GM23338 (cell line): ENCODE results near the gene NUDT6. TPM values are rescaled to one million over a fixed set of nuclear protein-coding genes. Genes with fewer than 3 reads are reported as not detected.

Experiments used
- ATAC-seq: fragments of 200-7000 bp; cut with Tn5 transposase; 3 replicates; pipeline ENCODE4 v1.9.1; 2020
- DNase-seq: peaks from one replicate; pipeline ENCODE4 v3.0.0-alpha.2; 2015; ENCODE audit warnings: low spot score
- H2AFZ ChIP-seq: fragments of 200-600 bp; sonication (generic); 2 replicates; pipeline ENCODE4 v1.8.0; 2016; ENCODE audit warnings: antibody characterized with exemption, mild to moderate bottlenecking, moderate library complexity
- H3F3A ChIP-seq: fragments of 200-600 bp; sonication (generic); replicated peaks from 2 replicates; pipeline ENCODE4 v1.8.0; 2017; ENCODE audit warnings: antibody characterized with exemption, mixed run types, low read depth
- H3K27ac ChIP-seq: fragments of 200-600 bp; sonication (generic); 2 replicates; pipeline ENCODE4 v1.6.1; 2016; ENCODE audit warnings: low read depth
- H3K27me3 ChIP-seq: fragments of 200-600 bp; sonication (generic); 2 replicates; pipeline ENCODE4 v1.8.0; 2016; ENCODE audit warnings: mild to moderate bottlenecking, mixed run types, moderate library complexity; ENCODE audit not compliant: insufficient read depth
- H3K36me3 ChIP-seq: fragments of 200-600 bp; sonication (generic); 2 replicates; pipeline ENCODE4 v1.8.0; 2016; ENCODE audit warnings: mild to moderate bottlenecking; ENCODE audit not compliant: insufficient read depth
- H3K4me1 ChIP-seq: fragments of 200-600 bp; sonication (generic); 2 replicates; pipeline ENCODE4 v1.8.0; 2016; ENCODE audit warnings: mild to moderate bottlenecking, moderate library complexity; ENCODE audit not compliant: insufficient read depth
- H3K4me2 ChIP-seq: fragments of 200-600 bp; sonication (generic); 2 replicates; pipeline ENCODE4 v1.7.1; 2017; ENCODE audit warnings: mixed run types
- H3K4me3 ChIP-seq: fragments of 200-600 bp; sonication (generic); 2 replicates; pipeline ENCODE4 v1.6.1; 2016; ENCODE audit warnings: mixed run types
- H3K79me2 ChIP-seq: fragments of 200-600 bp; sonication (generic); replicated peaks from 2 replicates; pipeline ENCODE4 v1.8.0; 2017; ENCODE audit warnings: mild to moderate bottlenecking; ENCODE audit not compliant: insufficient read depth
- H3K9me2 ChIP-seq: fragments of 200-600 bp; sonication (generic); 2 replicates; pipeline ENCODE4 v1.8.0; 2017; ENCODE audit not compliant: insufficient read depth
- H4K20me1 ChIP-seq: fragments of 200-600 bp; sonication (generic); replicated peaks from 2 replicates; pipeline ENCODE4 v1.8.0; 2017; ENCODE audit warnings: mild to moderate bottlenecking; ENCODE audit not compliant: insufficient read depth
- H3K27ac Mint-ChIP-seq: 2 replicates; pipeline ENCODE4 v1.8.0; 2020; ENCODE audit warnings: inconsistent platforms, mild to moderate bottlenecking, moderate library complexity, mixed read lengths
- H3K27me3 Mint-ChIP-seq: 3 replicates; pipeline ENCODE4 v1.8.0; 2022; ENCODE audit warnings: low read depth, mild to moderate bottlenecking, moderate library complexity, mixed read lengths, inconsistent platforms; ENCODE audit not compliant: insufficient read depth, poor library complexity
- H3K36me3 Mint-ChIP-seq: 3 replicates; pipeline ENCODE4 v1.8.0; 2021; ENCODE audit warnings: low read depth, mild to moderate bottlenecking, inconsistent platforms, moderate library complexity, mixed read lengths
- H3K4me1 Mint-ChIP-seq: 3 replicates; pipeline ENCODE4 v1.8.0; 2020; ENCODE audit warnings: mild to moderate bottlenecking, inconsistent platforms, mixed read lengths
- H3K4me3 Mint-ChIP-seq: 3 replicates; pipeline ENCODE4 v1.8.0; 2021; ENCODE audit warnings: moderate library complexity, mild to moderate bottlenecking, inconsistent platforms, mixed read lengths
- H3K9me3 Mint-ChIP-seq: 3 replicates; pipeline ENCODE4 v1.8.0; 2020; ENCODE audit warnings: moderate library complexity, mild to moderate bottlenecking, inconsistent platforms, mixed read lengths
- CREB1 ChIP-seq: fragments of 250-450 bp; sonication (Bioruptor Pico); IDR thresholded peaks from 2 replicates; pipeline ENCODE4 v1.5.0; 2020; ENCODE audit warnings: low read depth, mild to moderate bottlenecking, moderate library complexity
- EZH2 ChIP-seq: fragments of 200-600 bp; sonication (generic); IDR thresholded peaks from one replicate; pipeline ENCODE4 v1.8.0; 2017; ENCODE audit warnings: antibody characterized with exemption, mild to moderate bottlenecking, low read depth; ENCODE audit not compliant: unreplicated experiment
- EZH2phosphoT487 ChIP-seq: fragments of 200-600 bp; sonication (generic); IDR thresholded peaks from one replicate; pipeline ENCODE4 v1.8.1; 2018; ENCODE audit warnings: antibody characterized with exemption; ENCODE audit not compliant: unreplicated experiment
- JUNB ChIP-seq: IDR thresholded peaks from one replicate; pipeline ENCODE4 v1.6.1; 2016; ENCODE audit warnings: antibody characterized with exemption; ENCODE audit not compliant: unreplicated experiment
- NANOG ChIP-seq: IDR thresholded peaks from 2 replicates; pipeline ENCODE4 v1.6.1; 2016; ENCODE audit warnings: antibody characterized with exemption, borderline replicate concordance
- POLR2AphosphoS5 ChIP-seq: IDR thresholded peaks from 2 replicates; pipeline ENCODE4 v1.6.1; 2016; ENCODE audit warnings: antibody characterized with exemption, low read depth
- STAT1 ChIP-seq: IDR thresholded peaks from one replicate; pipeline ENCODE4 v1.6.1; 2016; ENCODE audit warnings: antibody characterized with exemption; ENCODE audit not compliant: unreplicated experiment
- ZNF114 ChIP-seq: fragments of 250-450 bp; sonication (Bioruptor Pico); IDR thresholded peaks from 2 replicates; pipeline ENCODE4 v1.5.0; 2020; ENCODE audit warnings: mild to moderate bottlenecking, moderate library complexity
- ZNF331 ChIP-seq: fragments of 250-450 bp; sonication (Bioruptor Pico); IDR thresholded peaks from 2 replicates; pipeline ENCODE4 v1.5.0; 2020; ENCODE audit warnings: low read depth, mild to moderate bottlenecking, moderate library complexity
- polyA plus RNA-seq: library from polyadenylated mRNA; unstranded; fragments of >200 nt; fragmentation: Nextera tagmentation; extraction: Ambion mirVana; gene quantifications from 2 replicates; pipeline ENCODE4 v1.2.1, GENCODE V29; 2016
- total RNA-seq: library from RNA; depleted of rRNA; stranded (reverse); fragments of >200 nt; shearing (Covaris generic); gene quantifications from 2 replicates; pipeline ENCODE4 v1.2.3, GENCODE V29; 2014
- TF ChIP-seq, protein P1 (sequence below), 2 experiments: fragments of 200-600 bp in 1 of 2; sonication (generic) in 1 of 2; conservative IDR thresholded peaks; 2 replicates each; pipeline versions ENCODE4 v1.5.1 to v1.6.1; 2016 to 2017; ENCODE audit warnings: antibody characterized with exemption in 2 of 2, low read depth in 2 of 2, mild to moderate bottlenecking in 2 of 2, moderate library complexity in 1 of 2
- TF ChIP-seq, protein P2 (sequence below): IDR thresholded peaks from 2 replicates; pipeline ENCODE4 v1.6.1; 2016; ENCODE audit warnings: antibody characterized with exemption
- TF ChIP-seq, protein P3 (sequence below): IDR thresholded peaks from one replicate; pipeline ENCODE4 v1.6.1; 2018; ENCODE audit warnings: antibody characterized with exemption; ENCODE audit not compliant: unreplicated experiment
- TF ChIP-seq, protein P4 (sequence below): fragments of 250-450 bp; sonication (Bioruptor Pico); IDR thresholded peaks from 2 replicates; pipeline ENCODE4 v1.5.0; 2020; ENCODE audit warnings: mild to moderate bottlenecking, moderate library complexity

The NUDT6 gene
- total and polyA plus RNA-seq, 2 experiments from 2014 or later, result 4.9 to 9.1 TPM

DNA sequence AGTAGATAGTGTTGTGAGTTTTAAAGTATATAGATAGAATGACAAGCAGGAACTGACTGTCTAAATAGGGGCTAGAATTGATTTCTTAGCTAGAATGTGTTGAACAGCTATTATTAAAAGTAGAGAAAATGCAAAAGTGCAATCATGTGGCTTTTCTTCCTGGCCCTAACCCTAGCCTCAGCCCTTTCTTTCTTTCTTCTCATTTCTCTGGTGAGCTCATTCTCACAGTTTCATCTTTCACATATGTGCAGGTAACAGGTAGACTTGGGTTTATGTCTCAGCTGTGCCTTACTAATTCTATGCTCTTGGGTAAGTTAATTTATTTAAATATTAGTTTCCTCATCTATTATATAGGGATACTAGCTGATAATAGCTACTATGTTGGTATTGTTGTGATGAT lies 70.8 kb downstream of the NUDT6 start:
- Mint-ChIP-seq H3K27me3 (peaks cover 10% of the 10 kb centered on the region), H3K36me3 (peaks cover 42% of the 10 kb centered on the region), H3K4me3 (no peak overlapping the region), H3K4me1 (peaks cover 81% of the 10 kb centered on the region), H3K9me3 (peaks cover 4% of the 10 kb centered on the region; the same call in 1 of the 3 replicates), H3K27ac (no peak overlapping the region)
- Histone ChIP-seq H3K4me2 (peak overlapping the region; percentile 19; the same call in 1 of the 2 replicates), H3K27me3 (no peaks in the 10 kb centered on the region), H3K79me2 (peaks cover 100% of the 10 kb centered on the region), H3K4me1 (peaks cover 84% of the 10 kb centered on the region), H3K36me3 (no peaks in the 10 kb centered on the region), H4K20me1 (peaks cover 47% of the 10 kb centered on the region), H3K4me3 (no peak overlapping the region), H3F3A (peaks cover 9% of the 10 kb centered on the region; the same call in 1 of the 2 replicates), H3K27ac (peak overlapping the region; percentile 16), H2AFZ (no peak overlapping the region), H3K9me2 (peaks cover 7% of the 10 kb centered on the region)
- no peak for TF ChIP-seq CREB1 (CRISPR knock-in tag)
- TF ChIP-seq POLR2AphosphoS5, result no peak
- no peak for TF ChIP-seq ZNF114 (CRISPR knock-in tag)
- TF ChIP-seq EZH2, result no peak
- no peak for TF ChIP-seq ZNF331 (CRISPR knock-in tag)
- no peak for TF ChIP-seq NANOG
- TF ChIP-seq, protein P1, sequence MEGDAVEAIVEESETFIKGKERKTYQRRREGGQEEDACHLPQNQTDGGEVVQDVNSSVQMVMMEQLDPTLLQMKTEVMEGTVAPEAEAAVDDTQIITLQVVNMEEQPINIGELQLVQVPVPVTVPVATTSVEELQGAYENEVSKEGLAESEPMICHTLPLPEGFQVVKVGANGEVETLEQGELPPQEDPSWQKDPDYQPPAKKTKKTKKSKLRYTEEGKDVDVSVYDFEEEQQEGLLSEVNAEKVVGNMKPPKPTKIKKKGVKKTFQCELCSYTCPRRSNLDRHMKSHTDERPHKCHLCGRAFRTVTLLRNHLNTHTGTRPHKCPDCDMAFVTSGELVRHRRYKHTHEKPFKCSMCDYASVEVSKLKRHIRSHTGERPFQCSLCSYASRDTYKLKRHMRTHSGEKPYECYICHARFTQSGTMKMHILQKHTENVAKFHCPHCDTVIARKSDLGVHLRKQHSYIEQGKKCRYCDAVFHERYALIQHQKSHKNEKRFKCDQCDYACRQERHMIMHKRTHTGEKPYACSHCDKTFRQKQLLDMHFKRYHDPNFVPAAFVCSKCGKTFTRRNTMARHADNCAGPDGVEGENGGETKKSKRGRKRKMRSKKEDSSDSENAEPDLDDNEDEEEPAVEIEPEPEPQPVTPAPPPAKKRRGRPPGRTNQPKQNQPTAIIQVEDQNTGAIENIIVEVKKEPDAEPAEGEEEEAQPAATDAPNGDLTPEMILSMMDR (conservative IDR thresholded peaks at IDR 0.05; ENCODE audit: low read depth in 2 of 2), result no peak
- no peak for TF ChIP-seq EZH2phosphoT487
- TF ChIP-seq, protein P2, sequence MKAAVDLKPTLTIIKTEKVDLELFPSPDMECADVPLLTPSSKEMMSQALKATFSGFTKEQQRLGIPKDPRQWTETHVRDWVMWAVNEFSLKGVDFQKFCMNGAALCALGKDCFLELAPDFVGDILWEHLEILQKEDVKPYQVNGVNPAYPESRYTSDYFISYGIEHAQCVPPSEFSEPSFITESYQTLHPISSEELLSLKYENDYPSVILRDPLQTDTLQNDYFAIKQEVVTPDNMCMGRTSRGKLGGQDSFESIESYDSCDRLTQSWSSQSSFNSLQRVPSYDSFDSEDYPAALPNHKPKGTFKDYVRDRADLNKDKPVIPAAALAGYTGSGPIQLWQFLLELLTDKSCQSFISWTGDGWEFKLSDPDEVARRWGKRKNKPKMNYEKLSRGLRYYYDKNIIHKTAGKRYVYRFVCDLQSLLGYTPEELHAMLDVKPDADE, result no peak
- TF ChIP-seq JUNB, result no peak
- TF ChIP-seq, protein P3, sequence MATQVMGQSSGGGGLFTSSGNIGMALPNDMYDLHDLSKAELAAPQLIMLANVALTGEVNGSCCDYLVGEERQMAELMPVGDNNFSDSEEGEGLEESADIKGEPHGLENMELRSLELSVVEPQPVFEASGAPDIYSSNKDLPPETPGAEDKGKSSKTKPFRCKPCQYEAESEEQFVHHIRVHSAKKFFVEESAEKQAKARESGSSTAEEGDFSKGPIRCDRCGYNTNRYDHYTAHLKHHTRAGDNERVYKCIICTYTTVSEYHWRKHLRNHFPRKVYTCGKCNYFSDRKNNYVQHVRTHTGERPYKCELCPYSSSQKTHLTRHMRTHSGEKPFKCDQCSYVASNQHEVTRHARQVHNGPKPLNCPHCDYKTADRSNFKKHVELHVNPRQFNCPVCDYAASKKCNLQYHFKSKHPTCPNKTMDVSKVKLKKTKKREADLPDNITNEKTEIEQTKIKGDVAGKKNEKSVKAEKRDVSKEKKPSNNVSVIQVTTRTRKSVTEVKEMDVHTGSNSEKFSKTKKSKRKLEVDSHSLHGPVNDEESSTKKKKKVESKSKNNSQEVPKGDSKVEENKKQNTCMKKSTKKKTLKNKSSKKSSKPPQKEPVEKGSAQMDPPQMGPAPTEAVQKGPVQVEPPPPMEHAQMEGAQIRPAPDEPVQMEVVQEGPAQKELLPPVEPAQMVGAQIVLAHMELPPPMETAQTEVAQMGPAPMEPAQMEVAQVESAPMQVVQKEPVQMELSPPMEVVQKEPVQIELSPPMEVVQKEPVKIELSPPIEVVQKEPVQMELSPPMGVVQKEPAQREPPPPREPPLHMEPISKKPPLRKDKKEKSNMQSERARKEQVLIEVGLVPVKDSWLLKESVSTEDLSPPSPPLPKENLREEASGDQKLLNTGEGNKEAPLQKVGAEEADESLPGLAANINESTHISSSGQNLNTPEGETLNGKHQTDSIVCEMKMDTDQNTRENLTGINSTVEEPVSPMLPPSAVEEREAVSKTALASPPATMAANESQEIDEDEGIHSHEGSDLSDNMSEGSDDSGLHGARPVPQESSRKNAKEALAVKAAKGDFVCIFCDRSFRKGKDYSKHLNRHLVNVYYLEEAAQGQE, result no peak
- TF ChIP-seq, protein P4, sequence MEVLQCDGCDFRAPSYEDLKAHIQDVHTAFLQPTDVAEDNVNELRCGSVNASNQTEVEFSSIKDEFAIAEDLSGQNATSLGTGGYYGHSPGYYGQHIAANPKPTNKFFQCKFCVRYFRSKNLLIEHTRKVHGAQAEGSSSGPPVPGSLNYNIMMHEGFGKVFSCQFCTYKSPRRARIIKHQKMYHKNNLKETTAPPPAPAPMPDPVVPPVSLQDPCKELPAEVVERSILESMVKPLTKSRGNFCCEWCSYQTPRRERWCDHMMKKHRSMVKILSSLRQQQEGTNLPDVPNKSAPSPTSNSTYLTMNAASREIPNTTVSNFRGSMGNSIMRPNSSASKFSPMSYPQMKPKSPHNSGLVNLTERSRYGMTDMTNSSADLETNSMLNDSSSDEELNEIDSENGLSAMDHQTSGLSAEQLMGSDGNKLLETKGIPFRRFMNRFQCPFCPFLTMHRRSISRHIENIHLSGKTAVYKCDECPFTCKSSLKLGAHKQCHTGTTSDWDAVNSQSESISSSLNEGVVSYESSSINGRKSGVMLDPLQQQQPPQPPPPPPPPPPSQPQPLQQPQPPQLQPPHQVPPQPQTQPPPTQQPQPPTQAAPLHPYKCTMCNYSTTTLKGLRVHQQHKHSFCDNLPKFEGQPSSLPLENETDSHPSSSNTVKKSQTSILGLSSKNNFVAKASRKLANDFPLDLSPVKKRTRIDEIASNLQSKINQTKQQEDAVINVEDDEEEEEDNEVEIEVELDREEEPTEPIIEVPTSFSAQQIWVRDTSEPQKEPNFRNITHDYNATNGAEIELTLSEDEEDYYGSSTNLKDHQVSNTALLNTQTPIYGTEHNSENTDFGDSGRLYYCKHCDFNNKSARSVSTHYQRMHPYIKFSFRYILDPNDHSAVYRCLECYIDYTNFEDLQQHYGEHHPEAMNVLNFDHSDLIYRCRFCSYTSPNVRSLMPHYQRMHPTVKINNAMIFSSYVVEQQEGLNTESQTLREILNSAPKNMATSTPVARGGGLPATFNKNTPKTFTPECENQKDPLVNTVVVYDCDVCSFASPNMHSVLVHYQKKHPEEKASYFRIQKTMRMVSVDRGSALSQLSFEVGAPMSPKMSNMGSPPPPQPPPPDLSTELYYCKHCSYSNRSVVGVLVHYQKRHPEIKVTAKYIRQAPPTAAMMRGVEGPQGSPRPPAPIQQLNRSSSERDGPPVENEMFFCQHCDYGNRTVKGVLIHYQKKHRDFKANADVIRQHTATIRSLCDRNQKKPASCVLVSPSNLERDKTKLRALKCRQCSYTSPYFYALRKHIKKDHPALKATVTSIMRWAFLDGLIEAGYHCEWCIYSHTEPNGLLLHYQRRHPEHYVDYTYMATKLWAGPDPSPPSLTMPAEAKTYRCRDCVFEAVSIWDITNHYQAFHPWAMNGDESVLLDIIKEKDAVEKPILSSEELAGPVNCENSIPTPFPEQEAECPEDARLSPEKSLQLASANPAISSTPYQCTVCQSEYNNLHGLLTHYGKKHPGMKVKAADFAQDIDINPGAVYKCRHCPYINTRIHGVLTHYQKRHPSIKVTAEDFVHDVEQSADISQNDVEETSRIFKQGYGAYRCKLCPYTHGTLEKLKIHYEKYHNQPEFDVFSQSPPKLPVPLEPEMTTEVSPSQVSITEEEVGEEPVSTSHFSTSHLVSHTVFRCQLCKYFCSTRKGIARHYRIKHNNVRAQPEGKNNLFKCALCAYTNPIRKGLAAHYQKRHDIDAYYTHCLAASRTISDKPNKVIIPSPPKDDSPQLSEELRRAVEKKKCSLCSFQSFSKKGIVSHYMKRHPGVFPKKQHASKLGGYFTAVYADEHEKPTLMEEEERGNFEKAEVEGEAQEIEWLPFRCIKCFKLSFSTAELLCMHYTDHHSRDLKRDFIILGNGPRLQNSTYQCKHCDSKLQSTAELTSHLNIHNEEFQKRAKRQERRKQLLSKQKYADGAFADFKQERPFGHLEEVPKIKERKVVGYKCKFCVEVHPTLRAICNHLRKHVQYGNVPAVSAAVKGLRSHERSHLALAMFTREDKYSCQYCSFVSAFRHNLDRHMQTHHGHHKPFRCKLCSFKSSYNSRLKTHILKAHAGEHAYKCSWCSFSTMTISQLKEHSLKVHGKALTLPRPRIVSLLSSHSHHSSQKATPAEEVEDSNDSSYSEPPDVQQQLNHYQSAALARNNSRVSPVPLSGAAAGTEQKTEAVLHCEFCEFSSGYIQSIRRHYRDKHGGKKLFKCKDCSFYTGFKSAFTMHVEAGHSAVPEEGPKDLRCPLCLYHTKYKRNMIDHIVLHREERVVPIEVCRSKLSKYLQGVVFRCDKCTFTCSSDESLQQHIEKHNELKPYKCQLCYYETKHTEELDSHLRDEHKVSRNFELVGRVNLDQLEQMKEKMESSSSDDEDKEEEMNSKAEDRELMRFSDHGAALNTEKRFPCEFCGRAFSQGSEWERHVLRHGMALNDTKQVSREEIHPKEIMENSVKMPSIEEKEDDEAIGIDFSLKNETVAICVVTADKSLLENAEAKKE (CRISPR knock-in tag), result no peak
- TF ChIP-seq STAT1, result no peak
- ATAC-seq, result no peak
- DNase-seq, result no peak
